ENCODE data around the gene ZNF132.

Gene ZNF132

GRCh38 chr19:58466760-58467589 lies 27.0 kb upstream of the ZNF132 start, which contains the start of gene ZNF324 (continued):
- TF ChIP-seq, protein P1, sequence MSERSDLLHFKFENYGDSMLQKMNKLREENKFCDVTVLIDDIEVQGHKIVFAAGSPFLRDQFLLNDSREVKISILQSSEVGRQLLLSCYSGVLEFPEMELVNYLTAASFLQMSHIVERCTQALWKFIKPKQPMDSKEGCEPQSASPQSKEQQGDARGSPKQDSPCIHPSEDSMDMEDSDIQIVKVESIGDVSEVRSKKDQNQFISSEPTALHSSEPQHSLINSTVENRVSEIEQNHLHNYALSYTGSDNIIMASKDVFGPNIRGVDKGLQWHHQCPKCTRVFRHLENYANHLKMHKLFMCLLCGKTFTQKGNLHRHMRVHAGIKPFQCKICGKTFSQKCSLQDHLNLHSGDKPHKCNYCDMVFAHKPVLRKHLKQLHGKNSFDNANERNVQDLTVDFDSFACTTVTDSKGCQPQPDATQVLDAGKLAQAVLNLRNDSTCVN (tag by site-specific recombination; optimal IDR thresholded peaks at IDR 0.05) = peak; percentile 84
- TF ChIP-seq, protein P2, sequence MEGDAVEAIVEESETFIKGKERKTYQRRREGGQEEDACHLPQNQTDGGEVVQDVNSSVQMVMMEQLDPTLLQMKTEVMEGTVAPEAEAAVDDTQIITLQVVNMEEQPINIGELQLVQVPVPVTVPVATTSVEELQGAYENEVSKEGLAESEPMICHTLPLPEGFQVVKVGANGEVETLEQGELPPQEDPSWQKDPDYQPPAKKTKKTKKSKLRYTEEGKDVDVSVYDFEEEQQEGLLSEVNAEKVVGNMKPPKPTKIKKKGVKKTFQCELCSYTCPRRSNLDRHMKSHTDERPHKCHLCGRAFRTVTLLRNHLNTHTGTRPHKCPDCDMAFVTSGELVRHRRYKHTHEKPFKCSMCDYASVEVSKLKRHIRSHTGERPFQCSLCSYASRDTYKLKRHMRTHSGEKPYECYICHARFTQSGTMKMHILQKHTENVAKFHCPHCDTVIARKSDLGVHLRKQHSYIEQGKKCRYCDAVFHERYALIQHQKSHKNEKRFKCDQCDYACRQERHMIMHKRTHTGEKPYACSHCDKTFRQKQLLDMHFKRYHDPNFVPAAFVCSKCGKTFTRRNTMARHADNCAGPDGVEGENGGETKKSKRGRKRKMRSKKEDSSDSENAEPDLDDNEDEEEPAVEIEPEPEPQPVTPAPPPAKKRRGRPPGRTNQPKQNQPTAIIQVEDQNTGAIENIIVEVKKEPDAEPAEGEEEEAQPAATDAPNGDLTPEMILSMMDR (tag by site-specific recombination; IDR thresholded peaks at IDR 0.05) = peak; percentile 49; the same call in 1 of the 2 replicates
- TF ChIP-seq ZNF776 (tag by site-specific recombination; IDR thresholded peaks at IDR 0.05; ENCODE audit: borderline replicate concordance) = no peak
- TF ChIP-seq ZNF645 (tag by site-specific recombination; IDR thresholded peaks at IDR 0.05) = no peak
- no peak for TF ChIP-seq ZNF639 (tag by site-specific recombination; IDR thresholded peaks at IDR 0.05)
- TF ChIP-seq ZNF791 (tag by site-specific recombination; IDR thresholded peaks at IDR 0.05) = no peak
- 0 out of 2 replicates have a peak, but pooled peaks have one; percentile 54 for TF ChIP-seq ZNF561 (tag by site-specific recombination; IDR thresholded peaks at IDR 0.05; ENCODE audit: borderline replicate concordance)
- TF ChIP-seq ZNF571 (tag by site-specific recombination; IDR thresholded peaks at IDR 0.05) = no peak
- no peak for TF ChIP-seq ZNF658 (tag by site-specific recombination; IDR thresholded peaks at IDR 0.05)
- no peak for TF ChIP-seq ZNF214 (tag by site-specific recombination; IDR thresholded peaks at IDR 0.05; ENCODE audit: borderline replicate concordance)
- no peak for TF ChIP-seq ZSCAN4 (tag by site-specific recombination; IDR thresholded peaks at IDR 0.05)
- TF ChIP-seq ZNF148 (tag by site-specific recombination; IDR thresholded peaks at IDR 0.05; ENCODE audit: borderline replicate concordance) = no peak
- no peak for TF ChIP-seq ZNF623 (tag by site-specific recombination; IDR thresholded peaks at IDR 0.05)
- no peak for TF ChIP-seq ZNF302 (tag by site-specific recombination; IDR thresholded peaks at IDR 0.05; ENCODE audit: low read depth)
- no peak for TF ChIP-seq ZNF19 (tag by site-specific recombination; IDR thresholded peaks at IDR 0.05; ENCODE audit: low read depth)
- TF ChIP-seq MZF1 (tag by site-specific recombination; IDR thresholded peaks at IDR 0.05; ENCODE audit: borderline replicate concordance) = no peak
- TF ChIP-seq PATZ1 (tag by site-specific recombination; IDR thresholded peaks at IDR 0.05) = peak; percentile 39; the same call in 1 of the 2 replicates
- TF ChIP-seq, protein P3, sequence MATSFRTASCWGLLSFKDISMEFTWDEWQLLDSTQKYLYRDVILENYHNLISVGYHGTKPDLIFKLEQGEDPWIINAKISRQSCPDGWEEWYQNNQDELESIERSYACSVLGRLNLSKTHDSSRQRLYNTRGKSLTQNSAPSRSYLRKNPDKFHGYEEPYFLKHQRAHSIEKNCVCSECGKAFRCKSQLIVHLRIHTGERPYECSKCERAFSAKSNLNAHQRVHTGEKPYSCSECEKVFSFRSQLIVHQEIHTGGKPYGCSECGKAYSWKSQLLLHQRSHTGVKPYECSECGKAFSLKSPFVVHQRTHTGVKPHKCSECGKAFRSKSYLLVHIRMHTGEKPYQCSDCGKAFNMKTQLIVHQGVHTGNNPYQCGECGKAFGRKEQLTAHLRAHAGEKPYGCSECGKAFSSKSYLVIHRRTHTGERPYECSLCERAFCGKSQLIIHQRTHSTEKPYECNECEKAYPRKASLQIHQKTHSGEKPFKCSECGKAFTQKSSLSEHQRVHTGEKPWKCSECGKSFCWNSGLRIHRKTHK (tag by site-specific recombination; IDR thresholded peaks at IDR 0.05) = no peak
- TF ChIP-seq MYNN (tag by site-specific recombination; IDR thresholded peaks at IDR 0.05; ENCODE audit: borderline replicate concordance) = no peak
- TF ChIP-seq MEIS1 (CRISPR knock-in tag; IDR thresholded peaks at IDR 0.05; ENCODE audit: borderline replicate concordance) = no peak
- TF ChIP-seq ZNF701 (tag by site-specific recombination; IDR thresholded peaks at IDR 0.05) = no peak
- TF ChIP-seq ZNF37A (tag by site-specific recombination; IDR thresholded peaks at IDR 0.05) = no peak
- TF ChIP-seq SP7 (tag by site-specific recombination; IDR thresholded peaks at IDR 0.05) = peak; percentile 26; the same call in 1 of the 2 replicates
- no peak; the same call in 1 of the 2 replicates for TF ChIP-seq ZNF677 (tag by site-specific recombination; IDR thresholded peaks at IDR 0.05)
- peak; percentile 73 for TF ChIP-seq HOXC10 (CRISPR knock-in tag; IDR thresholded peaks at IDR 0.05)
- peak; percentile 71; the same call in 1 of the 2 replicates for TF ChIP-seq ZNF423 (tag by site-specific recombination; IDR thresholded peaks at IDR 0.05)
